Activated T-helper 1 cell treated with anti-CD3 and anti-CD28 coated beads, Interleukin-12 subunit alpha, Interleukin-12 subunit beta, Interleukin-2, Interleukin-4 antibody, amounts not matched to agents 30 ng/mL and 10 ng/mL and 1 ng/mL, durations not matched to agents 14 hours and 24 hours and 36 hours (primary cell): ENCODE measurements around the gene KCNN1. TPM values are rescaled to one million over a fixed set of nuclear protein-coding genes. Genes with fewer than 3 reads are reported as not detected.
"Not testable (repeated sequence)": the region's sequence is repeated elsewhere in the genome, so short reads cannot be mapped to it uniquely, and the experiment has no call there.

ENCODE experiments used
- DNase-seq: peaks from one replicate; pipeline ENCODE4 v3.0.0; 2021; ENCODE audit warnings: low spot score
- H3K27ac Mint-ChIP-seq: one replicate; pipeline ENCODE4 v1.8.0; 2021; ENCODE audit warnings: mild to moderate bottlenecking, mixed read lengths
- H3K27me3 Mint-ChIP-seq: one replicate; pipeline ENCODE4 v1.8.0; 2022; ENCODE audit warnings: mild to moderate bottlenecking, moderate library complexity, mixed read lengths; ENCODE audit not compliant: insufficient read depth
- H3K36me3 Mint-ChIP-seq: one replicate; pipeline ENCODE4 v1.8.0; 2021; ENCODE audit warnings: low read depth, mixed read lengths
- H3K4me1 Mint-ChIP-seq: one replicate; pipeline ENCODE4 v1.8.0; 2021; ENCODE audit warnings: low read depth, mixed read lengths
- H3K4me3 Mint-ChIP-seq: one replicate; pipeline ENCODE4 v1.8.0; 2021; ENCODE audit warnings: mild to moderate bottlenecking, moderate library complexity, mixed read lengths
- H3K9me3 Mint-ChIP-seq: one replicate; pipeline ENCODE4 v1.8.0; 2021; ENCODE audit warnings: mixed read lengths
- intact Hi-C: fragments of 100-400 bp; cut with micrococcal nuclease; formaldehyde crosslinking; loops from one replicate; pipeline ENCODE4 v1.15.1; 2024
- total RNA-seq: library from RNA; stranded (reverse); gene quantifications from 2 replicates; pipeline ENCODE4 v1.2.3, GENCODE V29; 2022

Gene KCNN1
- total RNA-seq, 1 donor from 2014 or later: not detected

- DNase-seq: no peak
- peaks cover 40% of the 10 kb centered on the region for H3K27me3 Mint-ChIP-seq
- H3K36me3 Mint-ChIP-seq: no peaks in the 10 kb centered on the region
- no peak overlapping the region for H3K4me3 Mint-ChIP-seq
- intact Hi-C loops: loop anchor here (2.0 kb wide), 1 partner anchor 17 kb away; no protein-coding TSS in a partner anchor
- H3K4me1 Mint-ChIP-seq: no peaks in the 10 kb centered on the region
- H3K9me3 Mint-ChIP-seq: no peaks in the 10 kb centered on the region
- H3K27ac Mint-ChIP-seq: no peak overlapping the region
Observed at GRCh38 chr19:17967257-17968051, 547 bp downstream of the KCNN1 start.

GRCh38 chr19:17968362-17968761 lies 1.5 kb downstream of the KCNN1 start:
- Mint-ChIP-seq H3K27ac (no peak overlapping the region), H3K4me1 (no peaks in the 10 kb centered on the region), H3K36me3 (no peaks in the 10 kb centered on the region), H3K27me3 (peaks cover 37% of the 10 kb centered on the region), H3K9me3 (no peaks in the 10 kb centered on the region), H3K4me3 (no peak overlapping the region)
- intact Hi-C loops: no loop called here
- no peak for DNase-seq

- no peak for DNase-seq
- H3K27ac Mint-ChIP-seq: no peak overlapping the region
- no peaks in the 10 kb centered on the region for H3K36me3 Mint-ChIP-seq
- H3K4me1 Mint-ChIP-seq: no peaks in the 10 kb centered on the region
- no peaks in the 10 kb centered on the region for H3K9me3 Mint-ChIP-seq
- intact Hi-C loops: no loop called here
- H3K4me3 Mint-ChIP-seq: no peak overlapping the region
- H3K27me3 Mint-ChIP-seq: peaks cover 37% of the 10 kb centered on the region
Observed at GRCh38 chr19:17969096-17969792, 2.3 kb downstream of the KCNN1 start.

- Mint-ChIP-seq H3K36me3 (no peaks in the 10 kb centered on the region), H3K27me3 (peaks cover 13% of the 10 kb centered on the region), H3K27ac (no peak overlapping the region), H3K4me3 (no peak overlapping the region), H3K4me1 (no peaks in the 10 kb centered on the region), H3K9me3 (no peaks in the 10 kb centered on the region)
- no peak for DNase-seq
- intact Hi-C loops: no loop called here
Observed at GRCh38 chr19:17972230-17972629, 5.3 kb downstream of the KCNN1 start.

GRCh38 chr19:17973759-17974158 lies 6.9 kb downstream of the KCNN1 start:
- no peaks in the 10 kb centered on the region for H3K4me1 Mint-ChIP-seq
- H3K36me3 Mint-ChIP-seq: no peaks in the 10 kb centered on the region
- intact Hi-C loops: no loop called here
- no peaks in the 10 kb centered on the region for H3K9me3 Mint-ChIP-seq
- H3K27ac Mint-ChIP-seq: no peak overlapping the region
- no peak for DNase-seq
- no peak overlapping the region for H3K4me3 Mint-ChIP-seq
- peaks cover 5% of the 10 kb centered on the region for H3K27me3 Mint-ChIP-seq

- no peaks in the 10 kb centered on the region for H3K9me3 Mint-ChIP-seq
- H3K36me3 Mint-ChIP-seq: no peaks in the 10 kb centered on the region
- H3K27ac Mint-ChIP-seq: no peak overlapping the region
- DNase-seq: no peak
- intact Hi-C loops: no loop called here
- H3K27me3 Mint-ChIP-seq: peaks cover 7% of the 10 kb centered on the region
- no peak overlapping the region for H3K4me3 Mint-ChIP-seq
- H3K4me1 Mint-ChIP-seq: no peaks in the 10 kb centered on the region
Observed at GRCh38 chr19:17974551-17974950, 7.6 kb downstream of the KCNN1 start.

- Mint-ChIP-seq H3K27ac (no peak overlapping the region), H3K9me3 (no peaks in the 10 kb centered on the region), H3K4me3 (no peak overlapping the region), H3K27me3 (peaks cover 5% of the 10 kb centered on the region), H3K36me3 (no peaks in the 10 kb centered on the region), H3K4me1 (no peaks in the 10 kb centered on the region)
- intact Hi-C loops: no loop called here
- DNase-seq: no peak
Observed at GRCh38 chr19:17975032-17975431, 8.1 kb downstream of the KCNN1 start.

- DNase-seq: no peak
- peaks cover 12% of the 10 kb centered on the region for H3K27me3 Mint-ChIP-seq
- no peak overlapping the region for H3K4me3 Mint-ChIP-seq
- H3K36me3 Mint-ChIP-seq: no peaks in the 10 kb centered on the region
- no peaks in the 10 kb centered on the region for H3K4me1 Mint-ChIP-seq
- no peaks in the 10 kb centered on the region for H3K9me3 Mint-ChIP-seq
- intact Hi-C loops: no loop called here
- no peak overlapping the region for H3K27ac Mint-ChIP-seq
Observed at GRCh38 chr19:17977021-17977420, 10.1 kb downstream of the KCNN1 start.

- Mint-ChIP-seq H3K4me1 (no peaks in the 10 kb centered on the region), H3K9me3 (no peaks in the 10 kb centered on the region), H3K27me3 (peaks cover 14% of the 10 kb centered on the region), H3K27ac (no peak overlapping the region), H3K4me3 (no peak overlapping the region), H3K36me3 (no peaks in the 10 kb centered on the region)
- intact Hi-C loops: no loop called here
- DNase-seq: no peak
Observed at GRCh38 chr19:17977488-17977887, 10.6 kb downstream of the KCNN1 start.

GRCh38 chr19:17981611-17982010 lies 14.7 kb downstream of the KCNN1 start:
- Mint-ChIP-seq H3K9me3 (no peaks in the 10 kb centered on the region), H3K27me3 (peaks cover 14% of the 10 kb centered on the region), H3K36me3 (no peaks in the 10 kb centered on the region), H3K4me1 (no peaks in the 10 kb centered on the region), H3K27ac (no peak overlapping the region), H3K4me3 (no peak overlapping the region)
- intact Hi-C loops: no loop called here
- no peak for DNase-seq

GRCh38 chr19:17982430-17982829 lies 15.5 kb downstream of the KCNN1 start:
- H3K27ac Mint-ChIP-seq: no peak overlapping the region
- H3K27me3 Mint-ChIP-seq: peaks cover 12% of the 10 kb centered on the region
- no peaks in the 10 kb centered on the region for H3K4me1 Mint-ChIP-seq
- no peaks in the 10 kb centered on the region for H3K36me3 Mint-ChIP-seq
- intact Hi-C loops: no loop called here
- H3K9me3 Mint-ChIP-seq: no peaks in the 10 kb centered on the region
- no peak overlapping the region for H3K4me3 Mint-ChIP-seq
- DNase-seq: no peak

GRCh38 chr19:17985037-17985818 lies 18.3 kb downstream of the KCNN1 start:
- Mint-ChIP-seq H3K27ac (no peak overlapping the region), H3K4me1 (no peaks in the 10 kb centered on the region), H3K4me3 (no peak overlapping the region), H3K9me3 (no peaks in the 10 kb centered on the region), H3K27me3 (peaks cover 8% of the 10 kb centered on the region), H3K36me3 (no peaks in the 10 kb centered on the region)
- no peak for DNase-seq
- intact Hi-C loops: no loop called here

- H3K27me3 Mint-ChIP-seq, H3K4me3 Mint-ChIP-seq, H3K9me3 Mint-ChIP-seq, DNase-seq, H3K36me3 Mint-ChIP-seq, intact Hi-C loops, H3K4me1 Mint-ChIP-seq, H3K27ac Mint-ChIP-seq: not testable (repeated sequence)
Observed at GRCh38 chr19:17986569-17986968, 19.7 kb downstream of the KCNN1 start.
